ENCODE data around the gene IL1A.

The IL1A gene

GRCh38 chr2:112726487-112727190, 57.7 kb downstream of the IL1A start:
- DNase-seq (ENCODE audit: low spot score) = peak; percentile 96

DNA sequence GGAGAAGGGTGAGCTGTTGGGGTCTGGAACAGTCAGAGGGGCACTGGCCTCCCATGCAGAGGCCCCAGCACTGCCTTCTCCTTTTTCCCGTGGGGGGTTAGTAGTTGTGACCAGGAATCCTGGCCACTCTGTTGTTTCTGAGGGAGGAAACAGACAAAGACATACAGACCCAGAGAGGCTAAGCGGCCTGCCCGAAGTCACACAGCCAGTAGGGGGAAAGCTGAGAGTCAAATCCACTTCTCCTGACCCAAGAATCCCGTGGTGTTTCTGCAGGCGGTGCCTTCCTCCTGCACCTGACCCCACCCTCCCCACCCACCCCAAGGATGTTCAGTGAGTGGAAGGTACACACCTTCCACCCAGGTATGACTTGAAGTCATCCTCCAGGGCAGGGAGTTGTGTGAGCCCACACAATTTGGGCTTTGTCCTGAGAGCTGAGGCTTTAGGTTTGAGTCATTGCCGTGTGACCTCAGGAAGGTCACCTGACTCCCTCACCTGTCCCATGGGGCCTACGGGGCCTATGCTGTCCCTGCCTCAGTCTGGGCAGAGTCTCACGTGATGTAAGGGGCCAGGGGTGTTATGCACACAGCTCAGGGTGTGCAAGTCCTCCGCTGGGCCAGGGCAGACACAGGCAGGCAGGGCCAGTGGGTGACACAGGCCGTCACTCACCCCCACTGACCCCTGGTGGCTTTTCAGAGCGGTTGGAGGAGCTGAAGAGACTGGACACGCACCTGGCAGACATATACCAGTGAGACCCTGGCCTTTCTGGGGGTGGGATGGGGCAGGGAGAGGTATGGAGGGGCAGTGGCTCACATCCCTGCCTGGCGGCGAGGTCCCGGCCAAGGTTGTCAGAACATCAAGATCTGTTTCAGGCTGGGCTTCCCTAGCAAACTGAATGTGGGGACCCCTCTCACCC, 58.5 kb downstream of the IL1A start:
- peak; percentile 97 for DNase-seq (ENCODE audit: low spot score)

DNA sequence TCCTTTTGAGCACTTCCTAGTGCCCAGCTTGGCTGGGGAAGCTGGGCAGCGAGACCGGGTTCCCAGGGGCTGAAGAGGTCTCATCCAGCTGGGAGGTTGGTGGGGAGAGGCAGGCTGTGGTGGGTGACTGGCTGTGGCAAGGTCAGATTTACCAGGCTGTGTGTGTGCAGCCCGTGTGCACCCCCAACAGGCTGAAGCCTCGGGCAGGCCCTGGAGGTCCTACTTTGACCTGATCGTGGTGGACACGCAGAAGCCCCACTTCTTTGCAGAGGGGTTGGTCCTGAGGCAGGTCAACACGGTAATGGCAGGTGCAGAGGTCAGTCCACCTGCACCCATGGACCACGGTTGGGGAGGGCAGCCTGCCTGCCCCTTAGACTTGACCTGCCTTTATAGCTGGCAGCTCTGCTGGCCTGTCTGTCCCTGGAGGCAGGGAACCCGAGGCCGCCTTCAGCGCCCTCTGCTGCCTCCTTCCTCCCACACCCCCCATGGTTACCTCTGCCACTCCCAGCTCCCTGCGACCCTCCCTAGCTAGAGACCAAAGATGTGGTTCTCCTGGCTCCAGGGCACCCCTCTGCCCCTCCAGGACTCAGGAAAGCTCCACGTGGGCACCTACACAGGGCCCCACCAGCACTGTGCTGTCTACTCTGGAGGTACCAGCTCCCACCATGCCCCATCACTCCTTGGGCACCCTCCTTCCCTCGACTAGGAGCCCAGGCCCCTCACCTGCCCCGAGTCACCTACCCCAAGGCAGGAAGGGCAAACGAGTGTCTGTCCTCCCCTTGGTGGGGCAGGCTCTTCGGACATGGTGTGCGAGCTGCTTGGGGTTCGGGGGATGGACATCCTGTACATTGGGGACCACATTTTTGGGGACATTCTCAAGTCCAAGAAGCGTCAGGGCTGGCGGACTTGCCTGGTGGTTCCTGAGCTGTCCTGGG, 59.4 kb downstream of the IL1A start:
- DNase-seq (ENCODE audit: low spot score) = peak; percentile 47

DNA sequence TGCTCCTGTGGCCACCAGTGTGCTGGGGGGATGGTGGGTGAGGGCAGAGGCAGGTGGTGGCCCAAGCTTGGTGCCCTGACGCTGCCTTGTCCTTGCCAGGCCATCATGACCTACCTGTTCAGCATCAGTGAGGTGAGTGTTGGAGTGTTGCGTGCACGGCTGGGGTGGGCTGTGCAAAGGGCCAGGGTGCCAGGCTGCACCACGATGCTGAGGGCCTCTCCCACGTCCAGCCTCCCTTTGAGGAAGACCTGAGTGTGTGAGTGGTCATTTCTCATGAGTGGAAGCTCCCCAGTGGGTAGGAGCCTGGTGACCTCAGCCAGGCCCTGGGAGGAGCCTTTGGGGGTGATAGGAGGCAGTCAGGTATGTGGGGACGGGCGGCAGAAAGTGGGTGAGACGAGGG, 60.3 kb downstream of the IL1A start:
- no peak for DNase-seq (ENCODE audit: low spot score)

Data from SW480 (cell line).